ENCODE measurements around the gene POLR2J.
A peak's percentile ranks its signal among the peaks of the same experiment; 100 is the strongest.
"Not testable (repeated sequence)": the region's sequence is repeated elsewhere in the genome, so short reads cannot be mapped to it uniquely, and the experiment has no call there.

The POLR2J gene

DNA sequence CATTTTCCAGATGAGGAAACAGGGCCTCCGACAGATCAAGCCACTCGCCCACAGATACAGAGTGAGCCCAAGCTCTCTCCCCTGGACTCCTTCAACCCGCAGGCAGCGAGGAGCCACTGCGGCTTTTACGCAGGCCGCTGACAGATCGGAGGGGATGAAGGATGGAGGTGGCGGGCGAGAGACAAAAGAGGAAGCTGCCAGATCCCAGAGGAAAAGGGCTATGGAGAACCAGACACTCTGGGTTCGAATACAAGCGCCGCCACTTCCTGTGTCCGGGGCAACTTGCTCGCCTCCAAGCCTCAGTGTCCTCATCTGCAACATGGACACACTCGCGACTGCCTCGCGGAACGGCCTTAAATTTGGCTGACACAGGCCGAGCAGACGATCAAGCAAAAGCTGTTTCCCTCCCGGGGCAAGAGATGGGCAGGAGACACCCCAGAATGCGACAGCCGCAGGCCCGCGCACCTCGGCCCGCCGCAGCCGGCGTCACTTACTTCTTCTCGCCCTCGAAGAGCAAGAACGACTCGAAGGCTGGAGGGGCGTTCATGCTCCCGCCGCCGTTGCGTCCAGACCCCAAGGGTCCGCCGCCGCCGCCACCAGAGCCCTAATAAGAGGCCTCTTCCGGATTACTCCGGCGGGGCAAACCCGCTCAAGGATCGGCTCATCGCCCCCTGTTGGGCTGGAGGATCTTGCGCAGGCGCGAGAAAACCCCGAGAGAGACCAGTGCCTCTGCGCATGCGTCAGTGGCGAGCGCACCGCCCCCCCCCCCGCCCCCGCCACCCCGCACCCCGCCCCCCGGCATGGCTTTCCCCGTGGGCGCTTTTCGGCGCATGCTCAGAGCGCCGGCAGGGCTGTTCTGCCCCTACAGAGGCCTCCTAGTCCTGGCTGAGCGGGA lies at the start of gene POLR2J:
TSS of gene POLR2J (minus strand) at position 609 of the 895 bp plus-strand sequence. CDS start at position 547, 62 bp downstream.
- DNase-seq: peak; percentile 96

DNA sequence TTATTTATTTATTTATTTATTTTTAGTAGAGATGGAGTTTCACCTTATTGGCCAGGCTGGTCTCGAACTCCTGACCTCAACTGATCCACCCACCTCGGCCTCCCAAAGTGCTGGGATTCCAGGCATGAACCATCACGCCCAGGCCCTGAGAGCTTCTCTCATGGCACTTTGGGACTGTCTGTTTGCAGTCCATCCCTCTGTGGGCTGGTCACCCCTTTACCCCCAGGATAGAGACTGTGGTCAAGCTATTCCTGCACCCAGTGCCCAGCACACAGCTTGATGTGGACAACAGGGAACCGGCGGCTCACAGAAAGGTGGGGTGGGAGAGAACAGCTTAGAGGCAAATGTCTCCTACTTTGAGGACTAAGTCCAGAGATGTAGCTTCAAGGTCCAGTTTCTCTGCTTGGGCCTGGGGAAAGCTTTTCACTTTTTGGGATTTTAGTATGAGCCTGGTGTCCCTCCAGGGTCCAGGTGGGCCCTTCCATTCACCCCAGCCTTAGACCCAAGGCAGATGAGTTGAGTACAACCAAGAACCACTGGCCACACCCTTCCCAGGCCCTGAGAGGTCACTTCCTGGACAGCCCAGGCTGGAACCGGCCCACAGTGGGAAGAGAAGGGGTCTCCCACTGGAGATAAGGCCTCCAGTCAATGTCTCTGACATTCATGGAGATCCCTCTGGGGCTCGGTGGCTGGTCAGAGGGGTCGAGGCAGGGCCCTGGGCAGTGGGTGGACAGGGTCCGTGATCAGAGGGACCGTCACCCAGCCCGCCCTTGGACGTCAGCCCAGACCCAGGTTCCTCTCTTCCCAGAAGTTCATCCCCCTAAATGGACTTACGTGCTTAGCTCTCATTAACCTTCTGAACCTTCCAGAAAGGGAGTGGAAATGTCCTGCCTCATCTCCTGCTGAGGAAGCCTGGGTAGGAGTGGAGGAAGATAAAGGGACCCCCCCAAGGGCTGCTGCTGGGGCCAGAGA lies 49.4 kb upstream of the POLR2J start:
- DNase-seq: not testable (repeated sequence)

DNA sequence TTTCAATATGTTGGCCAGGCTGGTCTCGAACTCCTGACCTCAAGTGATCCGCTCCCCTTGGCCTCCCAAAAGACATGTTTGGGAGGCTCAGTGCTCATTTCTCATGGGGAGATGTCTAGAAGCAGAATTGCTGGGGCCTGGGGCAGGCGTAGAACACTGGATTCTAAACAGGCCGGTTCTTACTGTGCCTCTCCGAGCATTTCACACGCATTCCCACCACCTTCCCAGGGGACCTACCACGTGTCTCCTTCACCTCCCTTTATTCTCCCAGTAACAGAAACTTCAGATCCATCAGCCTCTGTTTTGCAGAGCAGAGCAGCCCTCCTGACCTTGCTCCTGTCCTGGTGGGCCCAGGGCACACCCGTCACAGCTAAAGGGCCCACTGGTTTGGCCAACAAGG lies 48.5 kb upstream of the POLR2J start:
- not testable (repeated sequence) for DNase-seq

DNA sequence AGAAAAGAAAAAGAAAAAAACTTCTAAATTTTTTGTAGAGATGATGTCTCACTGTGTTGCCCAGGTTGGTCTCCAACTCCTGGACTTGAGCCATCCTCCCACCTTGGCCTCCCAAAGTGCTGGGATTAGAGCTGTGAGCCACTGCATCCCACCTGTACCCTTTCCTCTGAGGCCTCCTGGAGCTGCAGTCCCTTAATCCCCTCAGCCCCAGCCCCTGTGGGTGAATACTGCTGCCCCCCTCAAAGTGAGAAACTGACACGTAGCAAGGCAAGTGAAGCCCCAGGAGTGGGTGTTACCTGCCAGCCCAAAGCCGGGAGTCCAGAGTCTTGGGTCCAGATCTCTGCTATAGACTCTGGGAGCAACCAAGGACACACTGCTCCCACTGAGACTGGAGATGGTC lies 46.1 kb upstream of the POLR2J start:
- DNase-seq: not testable (repeated sequence)

DNA sequence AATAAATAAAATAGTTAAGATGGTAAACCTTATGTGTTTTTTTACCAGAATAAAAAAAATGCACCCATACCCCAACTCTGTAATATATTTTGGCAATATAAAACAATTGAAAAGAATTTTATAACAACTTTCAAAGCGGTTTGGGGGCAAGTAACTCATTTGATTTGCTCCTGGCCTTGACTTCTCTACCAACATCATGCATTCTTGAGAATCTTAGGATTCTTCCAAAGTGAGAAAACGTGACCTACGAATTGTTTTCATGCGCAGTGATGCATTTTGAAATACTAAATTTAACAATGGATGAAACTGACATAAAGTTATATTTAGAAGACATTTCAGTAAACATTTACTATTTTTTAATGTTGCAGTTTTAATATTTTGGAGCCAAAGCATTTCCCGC lies 42.1 kb upstream of the POLR2J start:
- DNase-seq: not testable (repeated sequence)

DNA sequence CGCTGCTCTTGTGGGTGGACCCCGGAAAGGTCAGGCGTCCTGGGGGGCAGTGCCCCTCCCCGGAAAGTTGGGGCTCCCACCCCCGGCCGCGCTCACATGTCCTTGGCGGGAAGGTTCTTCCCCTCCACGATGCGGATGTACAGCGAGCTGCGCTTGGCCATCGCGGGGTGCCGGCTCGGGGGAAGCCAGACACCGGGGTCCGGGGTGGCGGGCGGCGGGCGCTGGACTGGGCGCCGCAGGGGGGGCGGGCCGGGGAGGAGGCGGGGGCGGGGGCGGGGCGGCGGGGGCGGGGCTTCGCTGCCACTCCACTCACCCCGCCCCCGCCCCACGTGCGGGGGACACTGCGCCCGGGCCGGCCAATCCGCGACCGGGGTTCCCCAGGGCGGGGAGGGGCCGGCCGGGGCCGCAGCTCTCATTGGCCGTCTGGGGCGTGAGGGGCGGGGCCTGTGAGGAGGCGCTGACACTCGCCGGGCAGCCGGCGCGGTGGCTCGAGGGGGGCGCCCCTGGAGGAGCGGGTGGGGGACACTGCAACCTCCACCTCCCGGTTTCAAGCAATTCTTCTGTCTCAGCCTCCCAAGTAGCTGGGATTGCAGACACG lies 38.9 kb upstream of the POLR2J start, which contains the start of gene RASA4B:
TSS of gene RASA4B (minus strand) at position 228 of the 598 bp plus-strand sequence. CDS start at position 161, 67 bp downstream.
- peak; percentile 40 for DNase-seq

DNA sequence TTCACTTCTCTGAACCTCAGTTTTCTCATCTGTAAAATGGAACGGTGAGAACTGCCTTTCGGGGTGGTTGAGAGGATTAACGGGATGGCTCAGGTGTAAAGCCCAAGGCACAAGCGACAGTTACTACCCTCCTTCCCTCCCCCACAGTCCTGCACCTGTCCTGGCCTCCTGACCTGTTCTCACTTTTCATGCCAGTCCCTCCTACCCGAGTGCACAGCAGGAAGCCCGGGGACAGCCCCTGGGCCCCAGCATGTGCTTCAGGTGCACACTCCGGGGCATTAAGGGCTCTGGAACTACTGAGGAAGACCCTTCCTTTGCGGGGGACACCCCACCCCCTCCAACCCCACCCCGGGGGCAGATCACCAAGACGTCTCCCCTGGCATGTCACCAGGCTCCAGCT lies 38.2 kb upstream of the POLR2J start:
- DNase-seq: not testable (repeated sequence)

DNA sequence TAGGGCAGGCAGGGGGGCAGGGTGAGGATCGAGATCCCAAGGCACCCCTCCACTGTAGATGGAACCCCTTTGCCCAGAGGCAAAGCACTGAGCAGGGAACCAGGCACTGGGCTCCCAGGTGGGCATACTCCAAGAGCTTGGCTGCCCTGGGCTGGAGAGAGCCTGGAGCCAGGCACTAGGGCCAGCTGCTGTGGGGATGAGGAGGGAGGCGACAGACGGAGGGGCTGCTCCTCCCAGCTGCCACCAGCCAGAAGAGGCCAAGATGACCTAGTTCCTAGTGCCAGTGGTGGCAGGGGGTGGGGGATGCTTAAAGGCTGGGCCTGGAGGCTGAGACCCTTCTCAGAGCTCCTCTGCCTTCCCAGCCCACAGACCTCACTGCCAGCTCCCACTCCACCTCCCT lies 37.2 kb upstream of the POLR2J start:
- DNase-seq: not testable (repeated sequence)

DNA sequence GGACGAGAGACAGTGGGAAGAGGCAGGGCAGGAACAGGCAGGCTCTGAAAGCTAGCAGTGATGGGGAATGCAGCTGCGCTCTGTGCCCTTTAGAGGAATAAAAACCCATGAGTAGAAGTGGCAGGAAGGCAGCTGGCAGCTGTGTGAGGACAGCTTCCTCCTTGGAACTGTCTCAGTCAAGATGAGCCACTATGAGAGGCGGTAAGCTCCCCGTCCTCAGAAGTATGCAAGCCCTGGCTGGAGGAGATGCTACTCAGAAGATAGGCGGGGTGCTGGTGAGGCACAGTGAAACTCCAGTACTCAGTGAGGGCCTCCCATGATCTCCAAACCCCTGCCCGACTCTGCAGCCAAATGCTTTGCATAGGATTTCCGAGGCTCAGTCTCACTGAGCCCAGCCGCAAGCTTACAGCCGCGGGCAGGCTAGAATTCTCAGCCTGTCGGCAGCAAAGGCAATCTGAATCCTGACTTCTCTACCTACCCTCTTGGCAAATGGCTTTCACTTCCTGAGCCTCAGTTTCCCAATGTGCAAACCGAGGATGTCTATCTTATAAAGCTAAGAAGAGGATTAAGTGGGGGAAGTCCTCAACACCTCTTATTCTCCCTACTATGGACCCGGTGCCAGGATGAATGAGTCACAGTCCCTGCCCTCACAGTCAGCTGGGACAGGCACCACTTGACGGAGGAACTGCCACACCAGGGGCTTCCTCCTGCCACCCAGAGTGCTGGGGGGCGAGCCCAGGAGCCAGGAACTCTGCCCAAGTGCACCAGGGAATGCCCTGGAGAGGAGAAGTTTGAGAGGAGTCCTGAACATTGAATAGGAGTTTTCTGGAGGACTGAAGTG lies 36.4 kb upstream of the POLR2J start:
- DNase-seq: not testable (repeated sequence)

DNA sequence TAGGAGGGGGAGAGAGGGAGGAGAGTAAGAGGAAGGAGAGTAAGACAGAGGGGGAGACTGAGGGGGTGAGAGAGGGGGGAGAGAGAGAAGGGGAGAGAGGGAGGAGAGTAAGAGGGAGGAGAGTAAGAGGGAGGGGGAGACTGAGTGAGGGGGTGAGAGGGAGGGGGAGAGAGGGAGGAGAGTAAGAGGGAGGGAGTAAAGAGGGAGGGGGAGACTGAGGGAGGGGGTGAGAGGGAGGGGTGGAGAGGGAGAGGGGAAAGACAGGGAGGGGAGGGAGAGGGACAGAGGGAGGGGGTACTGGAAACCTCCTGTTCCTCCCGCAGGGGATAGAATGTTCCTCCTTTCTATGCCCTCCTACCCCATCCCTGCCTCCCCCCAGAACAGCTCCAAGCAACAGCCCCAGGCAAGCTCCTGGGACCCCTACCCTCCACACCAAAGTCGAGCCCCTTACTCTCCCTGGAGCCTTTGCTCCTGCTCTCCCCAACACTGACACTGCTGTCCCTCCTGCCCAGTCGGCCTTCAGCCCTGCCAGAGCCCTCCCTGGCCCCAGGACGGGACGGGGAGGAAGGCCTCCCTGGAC lies 34.0 kb upstream of the POLR2J start:
- peak; percentile 39 for DNase-seq

DNA sequence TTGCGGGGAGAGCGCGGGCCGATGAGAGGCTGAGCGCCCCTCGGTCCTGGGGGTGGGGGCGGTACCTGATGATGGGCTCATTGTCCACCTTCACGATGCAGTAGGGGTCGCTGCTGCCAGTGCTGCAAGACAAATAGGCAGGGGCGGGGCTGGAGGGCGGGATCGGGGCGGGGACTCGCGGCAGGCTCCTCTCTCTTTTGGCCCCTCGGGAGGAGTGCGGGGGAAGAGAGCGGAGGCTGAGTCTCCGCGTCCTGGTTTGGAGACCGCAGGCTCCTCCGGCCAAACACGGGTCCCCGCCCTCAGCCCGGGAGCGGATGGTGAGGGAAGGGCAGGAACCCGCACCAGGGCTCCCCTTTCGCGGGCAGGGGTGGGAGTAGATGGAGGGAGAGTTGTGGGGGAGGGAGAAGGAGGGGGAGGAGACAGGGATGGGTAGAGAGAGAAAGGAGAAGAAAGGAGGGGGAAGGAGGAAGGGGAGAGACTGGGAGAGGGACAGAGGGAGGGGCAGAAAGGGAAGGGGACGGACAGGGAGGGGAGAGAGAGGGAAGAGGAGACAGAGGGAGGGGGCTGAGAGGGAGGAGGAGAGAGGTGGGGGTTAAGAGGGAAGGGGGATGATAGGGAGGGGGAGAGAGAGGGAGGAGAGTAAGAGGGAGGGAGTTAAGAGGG lies 33.3 kb upstream of the POLR2J start:
- not testable (repeated sequence) for DNase-seq

DNA sequence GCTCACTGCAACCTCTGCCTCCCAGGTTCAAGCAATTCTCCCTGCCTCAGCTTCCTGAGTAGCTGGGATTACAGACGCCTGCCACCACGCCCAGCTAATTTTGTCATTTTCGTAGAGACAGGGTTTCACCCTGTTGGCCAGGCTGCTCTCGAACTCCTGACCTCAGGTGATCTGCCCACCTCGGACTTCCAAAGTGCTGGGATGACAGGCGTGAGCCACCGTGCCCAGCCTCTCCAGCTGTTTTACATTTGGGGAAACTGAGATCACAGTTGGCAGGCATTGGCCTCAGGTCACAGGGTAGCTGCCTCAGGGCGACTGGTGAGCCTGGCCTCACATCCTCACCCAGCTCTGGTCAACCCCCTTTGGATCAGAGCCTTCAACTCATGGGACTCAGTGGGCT lies 31.9 kb upstream of the POLR2J start:
- DNase-seq: not testable (repeated sequence)

DNA sequence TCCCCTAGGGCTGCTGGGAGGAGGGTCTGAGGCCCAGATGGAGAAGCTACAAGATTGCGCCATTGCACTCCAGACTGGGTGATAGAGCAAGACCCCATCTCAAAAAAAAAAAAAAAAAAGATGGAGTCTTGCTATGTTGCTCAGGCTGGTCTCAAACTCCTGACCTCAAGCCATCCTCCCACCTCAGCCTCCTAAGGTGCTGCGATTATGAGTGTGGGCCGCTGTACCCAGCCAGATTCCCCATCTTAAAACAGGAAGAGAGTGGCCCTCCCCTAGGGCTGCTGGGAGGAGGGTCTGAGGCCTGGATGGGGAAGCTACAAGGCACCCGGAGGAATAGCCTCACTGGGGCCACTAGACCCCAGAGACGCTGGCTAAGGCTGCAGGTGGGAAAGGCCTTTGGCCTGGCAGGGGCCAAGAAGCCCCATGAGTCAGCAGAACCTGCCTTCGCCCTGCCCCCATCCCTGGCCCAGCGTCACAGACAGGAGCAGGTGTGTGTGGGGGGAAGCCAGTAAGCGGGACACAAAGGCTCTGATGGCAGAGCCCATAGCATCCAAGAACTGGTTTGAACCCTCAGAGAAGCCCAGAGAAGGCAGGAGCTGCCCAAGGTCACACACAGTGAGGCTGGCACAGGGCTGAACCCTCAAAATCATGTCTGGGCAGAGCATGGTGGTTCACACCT lies 28.8 kb upstream of the POLR2J start:
- DNase-seq: not testable (repeated sequence)

DNA sequence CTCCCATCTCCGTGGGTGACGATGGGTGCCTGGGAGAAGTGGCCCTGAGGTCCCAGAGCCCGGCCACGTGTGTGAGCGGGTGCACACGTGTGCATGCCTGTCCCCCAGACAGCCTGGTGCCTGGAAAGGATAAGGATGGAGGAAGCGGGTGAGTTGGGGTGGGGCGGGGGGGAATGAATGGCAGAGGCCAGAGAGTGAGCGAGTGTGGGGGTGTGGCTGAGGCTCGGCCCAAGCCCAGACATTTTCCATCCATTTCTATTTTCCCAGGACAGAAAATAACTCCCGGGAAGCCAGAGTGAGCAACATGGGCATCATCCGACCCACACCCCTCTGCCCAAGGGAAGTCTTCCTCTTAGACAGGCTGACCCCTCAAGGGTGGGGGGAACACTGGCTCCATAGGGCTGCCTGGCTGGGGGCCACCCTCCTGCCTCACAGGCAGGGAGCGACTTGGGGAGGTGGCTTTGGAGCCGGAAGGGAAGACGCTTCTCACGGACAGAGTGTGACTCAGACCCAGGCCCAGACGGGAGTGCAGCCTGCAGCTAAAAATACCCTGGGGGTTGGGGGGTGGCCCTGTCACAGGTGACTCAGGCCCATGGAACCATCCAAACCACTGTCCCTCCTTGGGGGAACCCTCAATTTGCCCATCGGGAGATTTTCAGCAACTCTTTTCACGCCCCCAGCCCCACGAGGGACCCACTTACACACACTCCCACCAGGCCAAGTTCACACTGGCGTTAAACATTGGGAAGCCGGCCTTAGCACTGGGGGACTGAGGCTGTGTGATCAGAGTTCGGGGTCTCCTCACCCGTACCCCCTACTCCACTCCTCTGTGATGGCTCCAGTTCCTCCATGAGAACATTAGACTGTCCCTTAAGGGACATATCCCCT lies 26.8 kb upstream of the POLR2J start:
- DNase-seq: not testable (repeated sequence)

DNA sequence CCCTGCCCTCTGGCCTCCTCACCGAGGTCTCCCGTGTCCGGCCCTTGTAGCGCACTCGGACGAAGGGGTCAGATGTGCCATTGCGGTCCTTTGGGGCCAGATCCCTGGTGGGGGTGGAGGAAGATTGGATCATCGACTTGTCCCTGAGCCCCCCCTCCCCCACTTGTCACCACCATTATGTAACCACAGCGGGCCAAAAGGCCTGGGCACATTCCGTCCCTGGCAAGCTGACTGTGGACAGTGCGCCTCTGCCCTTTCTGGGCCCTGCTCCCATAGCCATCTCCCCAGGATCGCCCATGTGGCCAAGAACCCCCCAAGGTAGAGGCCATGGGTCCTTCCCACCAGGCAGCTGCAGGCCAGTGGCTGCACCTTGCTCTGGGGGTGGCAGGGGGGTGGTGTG lies 24.4 kb upstream of the POLR2J start:
- not testable (repeated sequence) for DNase-seq

DNA sequence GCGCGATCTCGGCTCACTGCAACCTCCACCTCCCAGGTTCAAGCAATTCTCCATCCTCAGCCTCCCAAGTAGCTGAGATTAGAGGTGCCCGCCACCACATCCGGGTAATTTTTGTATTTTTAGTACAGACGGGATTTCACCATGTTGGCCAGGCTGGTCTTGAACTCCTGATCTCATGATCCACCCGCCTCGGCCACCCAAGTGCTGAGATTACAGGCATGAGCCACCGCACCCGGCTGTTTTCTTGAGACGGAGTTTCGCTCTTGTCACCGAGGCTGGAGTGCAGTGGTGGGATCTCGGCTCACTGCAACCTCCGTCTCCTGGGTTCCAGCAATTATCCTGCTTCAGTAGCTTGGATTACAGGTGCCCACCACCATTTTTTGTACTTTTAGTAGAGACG lies 19.6 kb upstream of the POLR2J start:
- DNase-seq: not testable (repeated sequence)

DNA sequence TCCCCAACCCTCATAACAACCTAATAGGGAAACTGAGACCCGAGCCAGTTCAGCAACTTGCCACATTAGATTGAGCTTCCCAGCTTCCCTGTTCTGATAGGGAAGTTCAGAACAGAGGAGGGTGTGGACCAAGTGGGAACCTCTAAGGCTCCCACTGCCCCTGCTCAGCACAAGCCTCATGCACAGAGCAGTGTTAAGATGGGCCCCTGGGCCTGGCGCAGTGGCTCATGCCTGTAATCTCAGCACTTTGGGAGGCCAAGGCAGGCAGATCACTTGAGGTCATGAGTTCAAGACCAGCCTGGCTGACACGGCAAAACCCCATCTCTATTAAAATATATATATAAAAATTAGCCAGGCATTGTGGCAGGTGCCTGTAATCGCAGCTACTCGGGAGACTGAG lies 18.6 kb upstream of the POLR2J start:
- DNase-seq: not testable (repeated sequence)

DNA sequence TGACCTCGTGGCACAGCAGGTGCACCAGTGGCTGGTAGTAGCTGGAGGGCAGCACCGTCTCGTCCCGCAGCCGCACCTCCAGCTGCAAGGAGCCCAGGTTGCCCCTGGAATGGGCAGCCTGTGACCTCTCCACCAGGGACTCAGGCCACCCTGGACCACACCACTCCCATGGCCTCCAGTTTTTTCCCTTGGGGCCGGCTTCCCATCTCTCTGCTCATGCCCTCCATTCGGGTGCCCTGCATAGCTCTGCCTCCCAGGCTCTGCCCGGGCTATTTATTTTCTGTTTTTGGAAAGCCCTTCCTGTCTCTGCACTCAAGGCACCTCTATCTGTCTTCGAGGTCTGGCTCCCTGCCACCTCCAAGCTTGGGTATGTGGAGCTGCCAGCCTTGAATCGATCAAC lies 18.1 kb upstream of the POLR2J start:
- DNase-seq: not testable (repeated sequence)

Data from CD4-positive, alpha-beta T cell treated with Interleukin-21 for 1 hour (primary cell).